GM15510 (cell line): ENCODE data around the gene GZF1.

Experiments used
- POLR2A ChIP-seq: IDR thresholded peaks from 3 replicates; pipeline ENCODE4 v1.6.1; 2011; ENCODE audit warnings: borderline replicate concordance; ENCODE audit not compliant: insufficient read length; ENCODE audit errors: extremely low read depth

Gene GZF1

DNA sequence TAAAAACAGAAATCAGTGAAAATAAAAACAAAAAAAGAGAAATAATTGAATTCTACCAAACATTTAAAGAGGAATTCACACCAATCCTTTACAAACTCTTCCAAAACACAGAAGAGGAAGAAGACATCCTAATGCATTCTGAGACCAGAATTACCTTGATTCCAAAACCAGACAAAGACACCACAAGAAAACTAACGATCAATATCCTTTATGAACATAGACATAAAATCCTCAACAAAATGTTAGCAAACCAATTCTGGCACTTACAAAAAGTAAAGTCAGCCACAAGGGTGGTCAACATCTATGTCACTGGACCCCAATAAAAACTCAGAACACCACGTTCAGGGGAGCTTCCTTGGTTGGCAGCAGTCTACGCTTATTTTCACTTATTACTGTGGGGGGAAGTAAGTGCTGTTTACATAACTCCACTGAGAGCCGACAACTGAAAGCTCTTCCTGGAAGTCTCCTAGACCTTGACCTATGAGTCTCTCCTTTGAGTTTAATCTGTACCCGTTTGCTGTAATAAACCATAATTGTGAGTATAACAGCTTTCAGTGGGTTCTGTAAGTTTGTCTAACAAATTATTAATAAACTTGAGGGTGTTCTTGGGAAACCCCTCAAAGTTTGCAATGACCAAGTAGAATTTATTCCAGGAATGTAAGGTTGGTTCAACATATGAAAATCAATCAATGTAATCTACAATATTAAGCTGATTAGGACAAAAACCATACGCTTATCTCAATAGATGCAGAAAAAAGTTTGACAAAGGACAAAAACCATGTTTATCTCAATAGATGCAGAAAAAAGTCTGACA, 24.5 kb downstream of the GZF1 start:
- no peak for TF ChIP-seq POLR2A

DNA sequence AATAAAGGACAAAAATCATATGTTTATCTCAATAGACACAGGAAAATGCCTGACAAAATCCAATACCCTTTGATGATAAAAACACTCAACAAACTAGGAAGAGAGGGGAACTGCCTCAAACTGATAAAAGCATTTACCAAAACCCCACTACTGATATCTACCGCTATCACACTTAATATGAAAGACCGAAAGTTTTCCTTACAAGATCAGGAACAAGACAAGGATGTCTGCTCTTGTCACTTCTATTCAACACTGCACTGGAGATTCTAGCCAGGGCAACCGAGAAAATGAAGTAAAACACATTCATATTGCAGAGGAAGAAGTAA, 25.1 kb downstream of the GZF1 start:
- TF ChIP-seq POLR2A: no peak

DNA sequence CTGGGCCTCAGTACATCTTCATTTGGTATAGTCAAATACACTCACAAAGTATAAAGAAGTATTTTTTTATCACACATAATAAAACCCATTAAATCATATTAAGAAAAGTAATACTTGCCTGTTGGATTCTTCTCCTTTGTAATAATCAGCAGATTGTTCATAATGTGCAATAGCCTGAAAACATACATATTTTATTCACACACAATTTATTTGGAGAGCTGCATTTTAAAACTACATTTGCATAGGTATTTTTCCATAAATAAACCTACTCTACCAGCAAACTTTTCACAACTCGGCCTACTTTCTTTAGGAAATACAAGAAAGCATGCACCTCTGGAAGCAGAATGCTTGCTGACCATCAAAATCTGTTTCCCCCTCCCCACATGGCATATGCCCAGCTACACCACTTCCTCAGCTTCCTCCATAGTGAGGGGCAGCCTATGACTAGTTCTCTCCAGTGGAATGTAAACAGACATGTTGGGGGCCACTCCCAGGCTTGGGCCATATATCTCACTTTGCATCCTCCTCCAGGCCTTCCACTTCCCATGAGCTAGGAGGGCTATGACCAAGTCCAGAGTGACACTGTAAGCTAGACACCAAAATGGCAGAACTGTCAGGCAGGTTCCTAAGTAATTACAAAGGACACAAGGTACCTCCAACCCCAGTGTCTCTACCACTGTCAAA, 28.3 kb downstream of the GZF1 start:
- no peak for TF ChIP-seq POLR2A

DNA sequence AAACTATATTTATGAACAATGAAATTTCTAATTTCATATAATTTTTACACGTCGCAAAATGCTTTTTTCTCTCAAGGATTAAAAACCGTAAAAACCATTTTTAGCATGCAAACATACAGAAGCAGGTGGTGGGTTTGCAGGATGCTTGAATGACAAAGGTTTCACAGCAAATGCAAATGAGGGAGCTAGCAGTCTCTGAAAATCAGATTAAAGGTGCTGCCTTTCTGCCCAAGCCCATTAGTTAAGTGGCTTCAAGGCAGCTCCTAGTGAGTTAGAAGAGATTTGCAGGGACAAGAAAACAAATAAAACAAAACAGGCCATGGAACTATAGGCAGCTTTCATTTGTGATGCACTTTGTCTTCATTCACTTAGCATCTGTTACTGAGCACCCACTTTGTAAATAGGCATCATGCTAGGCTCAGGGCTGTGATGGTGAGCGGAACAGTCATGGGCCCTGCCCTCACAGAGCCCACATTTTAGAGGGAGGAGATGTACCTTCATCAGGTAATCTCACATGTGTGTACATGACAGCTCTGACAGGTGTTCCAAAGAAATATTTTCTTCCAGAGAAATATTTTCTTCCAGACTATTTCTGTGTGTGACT, 29.8 kb downstream of the GZF1 start:
- TF ChIP-seq POLR2A: no peak

DNA sequence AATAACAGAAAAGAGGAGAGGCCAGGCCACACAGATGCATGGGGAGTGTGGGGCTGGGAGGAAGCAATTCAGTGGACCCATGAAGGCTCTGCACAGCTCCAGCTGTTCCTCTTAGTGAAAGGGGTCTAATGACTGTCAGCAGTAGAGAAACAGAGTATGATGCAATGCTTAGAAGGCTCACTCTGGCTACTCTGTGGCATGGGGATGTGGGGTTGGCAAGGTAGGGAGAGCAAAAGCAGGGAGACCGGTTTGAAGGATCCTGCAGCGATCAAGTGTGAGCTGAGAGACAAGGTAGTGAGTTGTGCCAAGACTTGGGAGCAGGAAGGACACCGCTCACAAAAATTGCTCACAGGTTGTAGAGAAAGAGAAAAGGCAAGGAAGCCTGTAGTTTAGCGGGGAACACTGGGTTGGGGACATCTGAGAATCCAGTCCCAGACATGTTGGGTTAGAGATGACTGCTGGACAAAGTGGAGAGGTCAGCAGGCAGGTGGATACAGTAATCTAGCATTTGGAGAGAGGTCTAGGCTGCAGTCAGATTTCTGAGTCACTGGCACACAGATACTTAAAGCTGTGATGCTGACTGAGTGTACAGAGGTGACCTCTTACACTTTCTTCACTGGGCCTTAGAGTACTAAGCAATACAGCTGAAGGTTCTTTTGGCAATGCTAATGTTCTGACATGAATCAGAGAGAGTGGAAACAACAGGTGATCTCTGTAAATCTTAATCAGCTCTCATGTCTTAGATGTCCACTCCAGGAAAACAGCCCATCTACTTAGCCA, 32.2 kb downstream of the GZF1 start:
- TF ChIP-seq POLR2A: no peak

DNA sequence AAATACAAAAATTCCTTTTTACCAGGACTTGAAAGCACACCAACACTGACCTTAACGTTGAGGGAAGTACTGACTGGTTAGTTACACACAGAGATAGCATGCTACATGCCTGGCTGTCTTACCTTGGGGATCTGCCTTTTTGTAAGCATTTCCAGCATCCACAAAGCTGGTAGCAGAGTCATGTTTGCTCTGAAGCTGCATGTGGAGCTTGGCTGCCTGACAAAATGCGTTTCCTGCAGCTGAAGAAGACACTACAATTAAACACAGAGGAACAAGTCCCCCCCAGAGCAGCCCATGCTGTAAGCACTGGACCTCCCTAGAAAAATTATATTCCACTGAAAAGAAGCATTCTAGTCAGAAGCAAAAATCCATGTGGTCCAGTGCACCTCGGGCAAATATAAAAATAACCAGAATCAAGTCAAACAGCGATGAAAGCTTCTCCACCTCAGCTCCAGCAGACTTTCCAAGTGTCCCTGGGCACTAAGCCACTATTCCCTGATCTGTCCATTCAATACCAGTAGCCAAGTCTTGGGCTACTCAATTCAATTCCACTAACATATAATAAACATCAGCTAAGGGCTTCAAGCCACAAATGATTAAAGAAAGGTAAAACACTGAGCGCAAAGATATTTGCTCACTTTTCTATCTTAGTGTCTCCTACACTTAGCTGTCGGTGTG, 35.1 kb downstream of the GZF1 start:
- no peak for TF ChIP-seq POLR2A

DNA sequence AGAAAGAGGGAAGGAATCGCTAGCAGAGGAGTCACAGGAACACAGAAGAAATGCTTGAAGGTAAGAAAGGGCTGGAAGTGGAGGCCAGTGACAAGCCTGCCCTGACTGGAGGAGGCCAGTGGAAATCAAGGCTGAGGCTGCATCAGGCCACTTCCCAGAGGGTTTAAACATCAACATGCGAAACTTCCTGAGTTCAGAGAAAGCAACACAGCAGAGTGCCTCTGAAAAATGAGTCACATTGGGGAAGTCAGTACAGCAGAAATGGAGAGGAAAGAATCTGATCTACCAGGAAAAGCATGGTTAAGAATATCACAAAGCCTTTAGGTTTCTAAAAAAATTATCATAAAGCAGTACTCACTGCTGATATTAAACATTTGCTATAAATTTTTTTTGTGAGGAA, 36.0 kb downstream of the GZF1 start:
- TF ChIP-seq POLR2A: no peak

DNA sequence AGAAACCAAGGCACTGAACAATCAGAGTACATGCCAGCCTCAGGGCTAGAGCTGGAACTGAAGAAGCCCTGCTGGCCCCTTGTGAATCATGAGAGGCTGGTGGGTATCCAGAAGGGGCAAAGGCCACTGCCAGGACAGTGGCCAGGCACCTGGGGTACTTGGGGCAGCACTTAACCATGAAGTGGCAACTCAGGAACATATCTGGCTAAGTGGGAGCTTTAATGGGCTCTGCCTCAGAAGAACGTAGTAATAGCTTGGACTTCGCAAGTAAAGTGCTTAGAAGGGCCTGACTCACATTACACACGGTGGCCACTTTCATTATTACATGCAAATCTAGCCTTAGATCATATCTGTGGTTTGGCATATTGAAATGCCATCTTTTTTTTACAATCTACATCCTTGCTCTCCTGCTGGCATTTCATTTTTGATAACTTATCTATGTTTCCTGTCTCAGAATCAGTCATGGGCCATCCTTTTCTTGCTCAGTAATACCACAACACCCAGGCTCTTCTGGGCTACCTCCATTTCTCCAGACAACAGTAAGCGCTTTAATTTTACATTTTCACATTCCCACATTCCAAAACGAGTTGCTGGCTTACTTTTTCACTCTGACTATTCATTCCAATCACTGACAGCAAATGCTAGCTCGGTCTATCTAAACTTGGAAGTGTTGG, 37.7 kb downstream of the GZF1 start:
- no peak for TF ChIP-seq POLR2A

DNA sequence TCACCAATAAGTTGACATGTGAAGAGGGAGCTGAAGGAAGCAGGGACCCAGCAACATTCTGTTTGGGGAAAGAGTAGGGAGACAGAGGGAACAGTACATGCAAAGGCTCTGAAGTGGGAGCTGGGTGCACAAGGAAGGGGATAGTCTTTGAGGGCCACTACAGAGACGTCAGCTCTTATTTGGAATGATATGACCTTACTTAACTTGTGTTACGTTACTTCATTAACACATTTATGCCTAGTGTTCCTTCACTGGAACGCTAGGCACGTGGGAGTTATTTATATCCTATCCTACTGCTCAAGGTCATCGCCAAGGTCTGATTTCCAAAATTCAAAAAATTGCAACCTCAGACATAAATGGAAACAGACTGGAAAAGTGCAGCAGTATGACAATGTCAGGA, 39.1 kb downstream of the GZF1 start:
- no peak for TF ChIP-seq POLR2A

DNA sequence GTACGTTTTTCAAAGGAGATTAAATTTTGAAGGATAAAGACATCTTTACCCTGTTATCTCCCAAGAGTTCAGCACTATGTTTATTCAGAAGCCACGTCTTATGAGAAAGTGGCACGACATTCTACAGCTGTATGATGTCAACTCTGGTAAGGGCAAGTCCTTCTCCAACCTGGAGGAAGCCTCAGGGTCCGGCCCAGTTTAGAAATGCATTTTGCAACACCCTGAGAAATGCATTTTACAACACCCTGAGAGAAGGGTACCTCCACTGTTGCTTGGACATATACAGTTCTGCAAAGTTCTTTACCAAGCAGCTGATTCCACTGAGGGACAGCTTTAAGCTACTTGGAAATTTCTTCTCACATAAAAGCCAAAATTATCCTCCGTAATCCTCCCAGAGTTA, 41.8 kb downstream of the GZF1 start:
- no peak for TF ChIP-seq POLR2A

DNA sequence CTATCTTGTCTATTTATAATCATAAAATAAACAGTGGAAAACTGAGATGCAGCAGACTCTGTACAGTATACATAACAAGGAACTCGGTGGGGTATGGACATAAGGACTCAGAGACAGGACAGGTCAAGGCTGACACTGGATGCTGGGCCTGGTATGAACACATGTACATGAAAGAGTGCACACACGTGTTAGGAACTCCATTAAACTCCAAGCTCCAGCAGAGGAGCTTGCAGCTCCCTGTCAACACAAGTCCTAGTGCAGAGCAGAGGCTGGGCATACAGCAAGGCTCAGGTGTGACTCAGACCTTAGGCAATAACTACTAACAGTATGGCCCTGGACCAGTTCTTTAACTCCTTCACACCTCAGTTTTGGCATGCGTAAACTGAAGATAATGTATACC, 42.2 kb downstream of the GZF1 start:
- TF ChIP-seq POLR2A: no peak

DNA sequence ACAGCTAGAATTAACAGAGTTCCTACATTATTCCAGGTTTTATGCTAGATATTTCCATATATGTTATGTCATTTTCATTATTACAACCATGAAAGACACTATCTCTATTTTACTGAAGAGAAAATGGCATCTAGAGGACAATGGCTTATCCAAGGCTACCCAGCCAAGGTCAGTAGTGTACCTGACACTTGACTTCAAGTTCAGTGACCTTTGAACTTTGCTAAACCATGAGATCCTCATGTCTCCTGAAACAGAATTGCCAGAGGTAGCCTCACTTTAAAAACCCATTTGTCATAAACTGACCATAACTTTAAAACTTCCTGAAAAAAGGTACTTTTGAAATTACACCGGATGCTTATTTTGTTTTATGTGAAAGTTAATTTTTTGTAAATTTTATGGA, 44.9 kb downstream of the GZF1 start:
- TF ChIP-seq POLR2A: no peak

DNA sequence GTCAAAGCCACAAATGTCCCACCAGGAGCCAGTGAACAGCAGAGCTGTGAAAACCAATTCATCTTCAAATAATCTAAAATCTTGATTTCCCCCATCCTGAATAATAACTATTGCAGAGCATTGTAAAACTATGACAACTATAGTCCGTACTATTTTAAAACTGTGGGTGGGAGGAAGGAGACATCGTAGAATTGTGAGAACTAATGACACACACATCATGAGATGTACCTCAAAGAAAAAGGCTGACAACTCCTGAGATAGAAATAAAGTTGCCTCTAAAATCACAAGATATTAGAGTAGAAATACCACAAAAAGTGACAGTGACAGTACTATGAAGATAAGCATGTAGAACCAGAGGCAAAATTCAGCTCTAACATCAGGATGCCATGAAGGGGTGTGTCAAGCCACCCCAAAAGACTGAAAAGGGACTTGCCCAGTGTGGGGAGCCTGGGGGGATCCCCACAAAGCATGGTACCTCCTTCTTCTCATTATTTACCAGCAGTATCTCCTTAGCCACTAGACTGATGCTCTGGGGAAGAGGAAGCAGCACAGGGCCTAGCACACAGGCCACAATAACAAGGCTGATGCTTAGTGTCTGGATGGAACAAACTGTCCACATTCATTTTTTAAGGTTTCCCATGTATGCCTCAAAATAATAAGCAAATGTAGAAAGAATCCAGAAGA, 45.9 kb downstream of the GZF1 start:
- TF ChIP-seq POLR2A: no peak

DNA sequence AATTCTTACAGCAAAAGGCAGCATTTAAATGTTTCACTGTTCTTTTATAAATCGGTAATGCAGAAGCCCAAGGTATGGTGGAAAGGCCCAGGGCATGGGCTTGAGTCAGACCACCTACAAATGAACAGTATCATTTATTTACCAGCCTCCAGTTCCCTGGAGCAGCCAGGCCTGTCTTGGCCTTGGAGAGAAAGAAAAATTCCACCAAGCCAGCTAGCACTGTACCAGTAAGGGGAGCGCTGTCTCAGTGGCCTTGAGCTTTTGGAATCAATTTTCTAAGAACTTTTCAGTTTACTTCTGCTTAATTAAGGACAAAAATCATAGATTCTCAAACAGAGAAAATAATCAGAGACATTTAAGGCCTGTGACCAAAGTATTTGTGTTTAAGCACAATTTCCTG, 47.0 kb downstream of the GZF1 start:
- TF ChIP-seq POLR2A: no peak
